Activated CD4-positive, alpha-beta T cell treated with anti-CD3 and anti-CD28 coated beads, Interleukin-2, amount 10 ng/mL, durations not matched to agents 7 days and 5 days (primary cell): Measurements from ENCODE around the gene HDAC4. TPM values are rescaled to one million over a fixed set of nuclear protein-coding genes. Genes with fewer than 3 reads are reported as not detected.
A peak's percentile ranks its signal among the peaks of the same experiment; 100 is the strongest.

Experiments
- CTCF ChIA-PET: fragments of 350-600 bp; sonication (Branson Sonifier 250); formaldehyde crosslinking; loops from one replicate; lab custom pipeline; 2021; ENCODE audit warnings: antibody characterized with exemption; lab: Charles Lee
- POLR2A ChIA-PET: fragments of 350-600 bp; sonication (Branson Sonifier 250); formaldehyde crosslinking; loops from one replicate; lab custom pipeline; 2021; ENCODE audit warnings: antibody characterized with exemption; lab: Charles Lee
- DNase-seq: peaks from one replicate; pipeline ENCODE4 v3.0.0-alpha.2; 2020
- H3K27ac Mint-ChIP-seq: one replicate; pipeline ENCODE4 v1.8.0; 2021; ENCODE audit warnings: mild to moderate bottlenecking, moderate library complexity, mixed read lengths
- H3K27me3 Mint-ChIP-seq: one replicate; pipeline ENCODE4 v1.8.0; 2021; ENCODE audit warnings: mixed read lengths
- H3K36me3 Mint-ChIP-seq: one replicate; pipeline ENCODE4 v1.8.0; 2021; ENCODE audit warnings: low read depth, mixed read lengths
- H3K4me1 Mint-ChIP-seq: one replicate; pipeline ENCODE4 v1.8.0; 2021; ENCODE audit warnings: mixed read lengths
- H3K4me3 Mint-ChIP-seq: one replicate; pipeline ENCODE4 v1.8.0; 2021; ENCODE audit warnings: mild to moderate bottlenecking, moderate library complexity, mixed read lengths
- H3K9me3 Mint-ChIP-seq: one replicate; pipeline ENCODE4 v1.8.0; 2021; ENCODE audit warnings: mixed read lengths
- total RNA-seq, 2 experiments: library from RNA; stranded (reverse); gene quantifications; one replicate each; pipeline ENCODE4 v1.2.3, GENCODE V29; 2021

Gene HDAC4
- total RNA-seq, 2 experiments from 2014 or later = 57.1 to 68.4 TPM

DNA sequence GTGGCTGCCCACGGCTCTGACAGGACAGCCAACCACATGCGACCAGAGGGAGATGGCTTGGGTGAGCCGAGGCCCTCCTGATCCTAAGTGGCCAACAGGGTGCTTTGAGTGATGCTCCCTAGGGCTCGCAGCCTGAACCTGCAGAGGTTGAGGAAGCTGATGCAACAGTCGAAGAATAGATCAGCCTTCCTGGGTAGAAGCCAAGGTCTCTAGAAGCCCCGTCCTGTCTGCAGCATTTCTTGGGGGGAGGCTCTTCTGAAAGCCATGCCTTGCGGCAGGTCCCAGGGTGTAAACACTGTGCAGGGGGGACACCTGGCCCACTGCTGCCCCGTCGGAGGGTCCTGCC is 136.4 kb downstream of the HDAC4 start:
- peak overlapping the region; percentile 96 for H3K27ac Mint-ChIP-seq
- H3K4me3 Mint-ChIP-seq = peak overlapping the region; percentile 85

DNA sequence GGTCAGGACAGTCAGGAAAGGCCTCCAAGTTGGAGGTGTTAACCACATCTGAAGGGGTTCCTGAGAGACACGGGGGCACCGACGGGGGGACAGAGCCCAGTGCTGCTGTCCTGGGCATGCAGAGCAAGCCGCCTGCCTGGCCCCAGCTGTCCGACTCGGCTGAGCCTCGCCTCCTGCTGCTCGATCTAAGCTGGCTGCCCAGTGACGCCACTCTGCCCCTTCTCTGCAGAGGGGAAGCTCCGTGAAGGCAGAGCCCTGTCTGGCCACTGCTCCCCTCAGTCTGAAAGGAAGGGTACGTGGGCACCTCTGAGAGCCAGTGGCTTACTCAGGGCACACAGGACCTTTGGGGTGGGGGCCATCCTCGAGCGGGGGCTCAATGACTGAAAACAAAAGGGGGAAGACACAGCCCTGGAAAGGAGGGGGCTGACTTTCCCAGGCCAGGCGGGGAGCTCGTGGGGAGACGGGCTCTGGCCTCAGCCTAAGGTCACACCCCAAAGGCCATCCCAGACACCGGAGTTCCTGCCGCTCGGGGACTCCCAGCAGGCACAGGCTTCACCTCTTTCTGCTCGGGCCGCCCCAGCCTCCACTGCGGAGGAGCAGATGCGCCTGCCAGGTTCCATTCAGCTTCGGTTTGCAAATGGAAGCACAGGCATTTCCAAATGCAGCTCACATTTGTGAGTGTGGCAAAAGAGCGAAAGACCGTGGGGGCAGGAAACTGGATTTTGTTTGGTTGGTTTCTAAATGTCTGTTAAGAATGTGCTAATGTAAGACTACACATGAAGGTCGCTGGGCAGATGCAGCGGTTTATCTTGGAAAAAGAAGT is 136.9 kb downstream of the HDAC4 start:
- H3K4me1 Mint-ChIP-seq = peaks cover 93% of the 10 kb centered on the region
- no peaks in the 10 kb centered on the region for H3K27me3 Mint-ChIP-seq
- ChIA-PET CTCF (interaction anchor here (1.0 to 1.6 kb wide), 3 partner anchors 11 to 120 kb away, joined by 3 to 5 read pairs (median 4); no protein-coding TSS in a partner anchor), POLR2A (no interaction called here)
- peaks cover 18% of the 10 kb centered on the region for H3K36me3 Mint-ChIP-seq
- H3K27ac Mint-ChIP-seq = peak overlapping the region; percentile 96
- no peaks in the 10 kb centered on the region for H3K9me3 Mint-ChIP-seq
- H3K4me3 Mint-ChIP-seq = peak overlapping the region; percentile 85
- no peak for DNase-seq

More for the DNA sequence above, 136.4 kb downstream of the HDAC4 start:
- Mint-ChIP-seq H3K27me3 (peaks cover 2% of the 10 kb centered on the region), H3K4me1 (peaks cover 93% of the 10 kb centered on the region), H3K9me3 (no peaks in the 10 kb centered on the region), H3K36me3 (peaks cover 17% of the 10 kb centered on the region)
- peak; percentile 32 for DNase-seq
- POLR2A ChIA-PET = no interaction called here
- CTCF ChIA-PET = interaction anchor here (1.3 to 1.6 kb wide), 2 partner anchors 29 to 121 kb away, joined by 3 to 4 read pairs; no protein-coding TSS in a partner anchor

DNA sequence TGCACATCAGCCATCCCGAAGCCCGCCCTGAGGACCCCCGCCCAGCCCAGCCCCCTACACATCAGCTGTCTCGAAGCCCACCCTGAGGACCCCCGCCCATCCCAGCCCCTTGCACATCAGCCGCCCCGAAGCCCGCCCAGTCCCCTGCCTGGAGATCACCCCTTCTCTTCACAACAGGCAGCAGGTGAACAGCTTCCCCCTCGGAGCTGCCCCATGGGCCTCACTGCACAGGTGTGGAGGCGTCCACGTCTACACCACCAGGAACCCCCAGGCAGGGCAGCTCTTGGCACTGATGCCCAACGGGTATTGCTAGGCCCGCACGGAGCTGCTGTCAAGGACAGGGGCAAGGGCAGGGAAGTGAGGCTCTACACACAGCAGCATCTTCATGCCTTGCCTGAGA is 137.6 kb downstream of the HDAC4 start:
- CTCF ChIA-PET = interaction anchor here (1.0 to 1.6 kb wide), 3 partner anchors 11 to 119 kb away, joined by 3 to 5 read pairs (median 4); no protein-coding TSS in a partner anchor
- no peak overlapping the region for H3K27ac Mint-ChIP-seq
- peaks cover 4% of the 10 kb centered on the region for H3K9me3 Mint-ChIP-seq
- H3K27me3 Mint-ChIP-seq = no peaks in the 10 kb centered on the region
- POLR2A ChIA-PET = no interaction called here
- H3K4me1 Mint-ChIP-seq = peaks cover 93% of the 10 kb centered on the region
- no peak for DNase-seq
- H3K4me3 Mint-ChIP-seq = no peak overlapping the region
- peaks cover 24% of the 10 kb centered on the region for H3K36me3 Mint-ChIP-seq

DNA sequence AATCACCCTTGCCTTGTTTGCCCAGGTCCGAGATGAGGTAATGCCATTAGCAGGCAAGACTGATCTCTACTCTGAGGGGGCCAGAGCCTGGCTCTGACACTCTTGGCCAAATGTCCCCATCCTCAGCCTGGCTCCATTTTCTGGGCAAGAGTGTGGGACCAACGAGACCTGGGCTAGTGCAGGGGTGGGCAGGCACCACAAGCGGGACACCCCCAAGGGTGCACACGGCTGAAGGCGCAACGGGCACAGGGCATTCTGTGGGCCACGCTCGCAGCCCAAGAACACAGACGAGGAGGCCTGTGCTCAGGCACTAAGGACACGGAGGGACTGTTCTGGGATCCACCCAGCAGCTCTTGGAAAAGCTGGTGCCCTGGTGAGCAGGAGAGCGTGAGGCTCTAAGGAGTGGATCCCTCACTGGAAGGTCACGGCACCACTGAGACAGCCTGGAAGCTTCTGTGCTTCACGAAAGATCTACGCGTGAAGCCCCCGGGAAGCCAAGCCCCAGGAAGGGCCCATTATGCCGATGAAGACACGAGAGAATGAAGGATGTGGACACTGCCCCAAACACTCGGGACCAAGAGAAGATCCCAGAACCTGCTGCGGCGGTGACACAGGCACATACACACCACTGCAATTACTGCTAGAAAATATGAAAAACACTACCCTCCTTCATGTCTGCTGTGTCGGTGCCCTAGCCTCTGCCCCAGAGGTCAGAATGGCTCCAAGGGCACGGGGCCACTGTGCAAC is 138.2 kb downstream of the HDAC4 start:
- ChIA-PET CTCF (interaction anchor here (1.0 to 1.6 kb wide), 3 partner anchors 9 to 31 kb away, joined by 3 to 5 read pairs (median 4); no protein-coding TSS in a partner anchor), POLR2A (no interaction called here)
- Mint-ChIP-seq H3K4me1 (peaks cover 93% of the 10 kb centered on the region), H3K9me3 (peaks cover 10% of the 10 kb centered on the region), H3K36me3 (peaks cover 29% of the 10 kb centered on the region), H3K27me3 (no peaks in the 10 kb centered on the region), H3K4me3 (no peak overlapping the region), H3K27ac (no peak overlapping the region)
- DNase-seq = no peak

DNA sequence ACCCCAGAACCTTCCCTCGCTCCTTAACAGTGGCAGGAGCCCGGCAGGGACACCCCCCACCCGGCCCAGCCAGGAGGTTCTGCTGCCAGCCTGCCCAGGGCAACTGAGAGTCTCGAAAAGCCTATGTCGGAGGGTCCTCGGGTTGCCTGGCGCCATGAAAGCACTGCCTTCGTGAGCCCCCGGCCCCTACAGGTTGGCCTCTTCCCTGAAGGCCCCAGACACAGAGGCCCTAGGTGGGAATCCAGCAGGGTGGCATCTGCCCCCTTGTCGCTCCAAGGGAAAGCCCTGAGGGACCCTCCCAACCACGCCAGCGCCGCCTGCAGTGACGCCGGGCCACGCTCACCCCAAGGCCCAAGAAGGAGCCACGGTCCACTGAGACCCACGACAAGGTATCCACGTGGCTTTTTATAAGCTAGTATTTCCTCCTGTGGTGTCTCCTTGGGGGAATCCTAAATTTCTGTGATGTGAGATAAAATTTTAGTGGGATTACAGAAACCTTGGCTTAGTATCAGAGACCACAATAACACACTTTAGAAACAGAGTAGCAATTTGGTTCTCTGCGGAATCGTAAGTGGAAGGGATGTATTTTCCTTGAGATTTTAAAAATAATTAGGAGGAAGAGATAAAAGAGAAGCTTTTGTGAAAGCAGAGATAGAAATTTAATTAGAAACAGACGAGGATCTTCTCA is 138.9 kb downstream of the HDAC4 start:
- H3K4me3 Mint-ChIP-seq = no peak overlapping the region
- POLR2A ChIA-PET = no interaction called here

DNA sequence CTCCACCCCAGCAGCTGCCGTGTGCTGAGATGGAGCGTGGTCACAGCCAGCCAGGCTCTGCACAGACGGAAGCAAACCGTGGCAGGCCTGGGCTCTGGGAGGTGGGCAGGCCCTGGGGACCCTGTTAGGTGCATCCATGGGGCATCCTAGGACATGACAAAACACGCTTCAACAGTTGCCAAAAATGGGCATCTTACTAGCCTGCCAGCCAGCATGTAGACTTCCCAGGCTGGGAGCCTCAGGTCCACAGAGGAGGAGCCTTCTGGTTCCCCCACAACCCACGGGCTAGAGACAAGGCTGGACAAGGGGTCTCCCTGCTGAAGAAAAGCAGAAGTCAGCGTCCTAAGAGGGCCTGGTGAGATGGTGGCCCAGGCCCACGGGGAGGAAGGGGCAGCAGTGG is 139.5 kb downstream of the HDAC4 start:
- Mint-ChIP-seq H3K27me3 (no peaks in the 10 kb centered on the region), H3K36me3 (peaks cover 38% of the 10 kb centered on the region), H3K9me3 (peaks cover 14% of the 10 kb centered on the region), H3K4me1 (peaks cover 90% of the 10 kb centered on the region), H3K4me3 (no peak overlapping the region), H3K27ac (peak overlapping the region; percentile 56)
- DNase-seq = no peak
- ChIA-PET POLR2A (no interaction called here), CTCF (interaction anchor here (1.2 kb wide), 1 partner anchor 11 kb away, joined by 3 read pairs; no protein-coding TSS in a partner anchor)

More for the DNA sequence above, 138.9 kb downstream of the HDAC4 start:
- no peak overlapping the region for H3K27ac Mint-ChIP-seq
- H3K4me1 Mint-ChIP-seq = peaks cover 93% of the 10 kb centered on the region
- H3K9me3 Mint-ChIP-seq = peaks cover 14% of the 10 kb centered on the region
- DNase-seq = no peak
- H3K27me3 Mint-ChIP-seq = no peaks in the 10 kb centered on the region
- CTCF ChIA-PET = interaction anchor here (1.2 kb wide), 1 partner anchor 10 kb away, joined by 3 read pairs; no protein-coding TSS in a partner anchor
- H3K36me3 Mint-ChIP-seq = peaks cover 36% of the 10 kb centered on the region

DNA sequence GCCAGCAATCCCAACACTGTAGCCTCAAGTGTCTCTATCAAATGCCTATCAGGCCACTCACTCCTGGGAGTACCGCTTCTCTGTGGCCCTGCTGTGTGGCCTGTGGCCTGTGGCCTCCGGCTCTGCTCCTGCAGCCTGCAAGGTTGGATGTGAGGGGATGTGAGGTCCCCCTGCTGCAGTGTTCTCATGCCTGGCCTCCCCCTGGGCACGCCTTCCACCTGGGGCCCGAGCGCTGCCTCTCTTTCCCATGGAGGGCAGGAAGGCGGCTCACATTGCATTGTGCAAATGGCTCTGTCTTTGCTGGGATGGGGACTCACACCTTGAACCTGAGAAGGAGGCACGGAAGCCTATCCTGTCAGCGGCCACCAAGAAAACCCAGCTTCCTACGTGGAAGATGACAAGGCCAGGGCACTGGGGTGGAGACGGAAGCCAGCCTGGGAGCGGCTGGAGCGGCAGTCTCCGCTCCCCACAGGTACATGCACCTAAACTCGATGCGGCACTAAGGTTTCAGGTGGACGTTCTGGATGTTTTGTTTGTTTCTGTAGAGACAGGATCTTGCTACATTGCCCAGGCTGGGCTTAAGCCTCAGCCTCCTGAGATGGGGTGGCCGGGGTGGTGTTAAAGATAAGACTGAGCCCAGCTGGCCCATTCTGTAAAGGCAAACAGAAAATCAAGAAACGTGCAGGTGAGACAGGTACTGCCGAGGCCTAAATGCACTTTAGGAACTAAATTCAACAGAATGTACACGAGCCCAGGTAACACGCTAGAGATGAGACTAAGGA is 140.1 kb downstream of the HDAC4 start:
- peaks cover 41% of the 10 kb centered on the region for H3K36me3 Mint-ChIP-seq
- ChIA-PET CTCF (interaction anchor here (1.2 kb wide), 1 partner anchor 117 kb away, joined by 3 read pairs; no protein-coding TSS in a partner anchor), POLR2A (no interaction called here)
- peak overlapping the region; percentile 68 for H3K4me3 Mint-ChIP-seq
- no peaks in the 10 kb centered on the region for H3K27me3 Mint-ChIP-seq
- H3K4me1 Mint-ChIP-seq = peaks cover 91% of the 10 kb centered on the region
- H3K27ac Mint-ChIP-seq = peak overlapping the region; percentile 92
- H3K9me3 Mint-ChIP-seq = peaks cover 14% of the 10 kb centered on the region
- no peak for DNase-seq

DNA sequence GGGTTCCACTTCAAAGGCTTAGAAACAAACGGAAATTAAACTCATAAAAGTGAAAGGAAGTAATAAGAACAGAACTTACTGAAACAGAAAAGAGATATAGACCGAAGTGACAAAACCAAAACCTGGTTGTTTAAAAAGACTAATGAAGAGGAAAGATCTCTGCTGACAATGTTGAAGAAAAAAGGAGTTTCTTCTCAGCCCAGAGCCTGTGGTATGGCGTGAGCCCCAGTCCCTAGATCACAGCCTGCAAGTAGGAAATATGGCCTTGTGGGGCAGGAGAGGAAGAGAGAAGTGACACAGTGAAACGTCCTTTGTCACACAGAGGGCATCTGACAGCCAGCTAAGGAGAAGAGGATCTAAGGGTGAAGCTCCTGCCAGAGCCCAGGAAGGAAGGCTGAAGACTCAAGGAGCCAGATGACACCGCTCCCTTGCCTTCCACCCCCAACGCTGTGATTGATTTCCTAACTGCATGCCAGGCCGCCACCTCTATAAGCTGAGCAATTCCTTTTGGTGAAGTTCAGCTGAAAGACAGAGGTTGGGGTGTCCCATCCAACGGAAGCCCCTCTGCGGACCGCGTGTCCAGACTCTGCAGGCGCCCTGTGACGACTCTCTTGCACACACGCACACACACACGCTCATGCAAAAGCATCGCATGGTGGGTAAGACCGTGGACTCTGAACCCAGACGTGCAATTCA is 141.1 kb downstream of the HDAC4 start:
- ChIA-PET CTCF (interaction anchor here (1.2 to 1.3 kb wide), 2 partner anchors 43 to 116 kb away, joined by 3 read pairs; no protein-coding TSS in a partner anchor), POLR2A (no interaction called here)
- H3K27ac Mint-ChIP-seq = peak overlapping the region; percentile 92
- peaks cover 45% of the 10 kb centered on the region for H3K36me3 Mint-ChIP-seq
- H3K27me3 Mint-ChIP-seq = no peaks in the 10 kb centered on the region
- DNase-seq = peak; percentile 27
- H3K4me1 Mint-ChIP-seq = peaks cover 91% of the 10 kb centered on the region
- H3K4me3 Mint-ChIP-seq = peak overlapping the region; percentile 68
- peaks cover 14% of the 10 kb centered on the region for H3K9me3 Mint-ChIP-seq

DNA sequence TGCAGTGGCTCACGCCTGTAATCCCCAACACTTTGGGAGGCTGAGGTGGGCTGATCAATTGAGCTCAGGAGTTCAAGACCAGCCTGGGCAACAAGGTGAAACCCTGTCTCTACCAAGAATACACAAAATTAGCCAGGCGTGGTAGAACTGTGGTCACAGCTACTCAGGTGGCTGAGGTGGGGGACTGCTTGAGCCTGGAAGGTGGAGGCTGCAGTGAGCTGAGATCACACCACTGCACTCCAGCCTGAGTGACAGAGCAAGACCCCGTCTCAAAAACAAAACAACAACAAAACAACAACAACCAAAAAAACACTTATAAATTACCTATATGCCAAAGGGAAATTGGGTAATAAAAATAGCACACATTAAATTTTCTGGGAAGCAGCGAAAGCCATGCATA is 141.6 kb downstream of the HDAC4 start:
- POLR2A ChIA-PET = no interaction called here
- peaks cover 50% of the 10 kb centered on the region for H3K36me3 Mint-ChIP-seq

DNA sequence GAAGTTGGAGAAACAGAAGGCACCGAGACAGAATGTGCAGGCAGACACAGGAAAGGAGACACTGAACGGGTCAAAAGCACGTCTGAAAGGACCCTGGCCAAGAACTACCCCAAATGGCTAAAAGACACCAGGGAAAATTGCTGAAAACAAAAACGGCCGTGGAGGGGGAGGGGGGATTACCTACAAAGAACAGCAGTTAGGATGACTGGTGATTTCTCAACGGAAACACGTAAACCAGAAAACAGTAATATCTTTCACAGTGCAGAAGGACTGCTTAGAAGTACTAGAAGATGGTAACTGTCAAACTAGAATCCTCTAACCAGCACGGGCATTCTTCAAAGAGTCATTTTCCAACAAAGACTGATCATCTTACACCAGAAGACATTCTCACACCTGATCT is 142.6 kb downstream of the HDAC4 start:
- Mint-ChIP-seq H3K27ac (peak overlapping the region; percentile 92), H3K9me3 (peaks cover 14% of the 10 kb centered on the region), H3K4me3 (no peak overlapping the region), H3K27me3 (no peaks in the 10 kb centered on the region), H3K4me1 (peaks cover 91% of the 10 kb centered on the region), H3K36me3 (peaks cover 59% of the 10 kb centered on the region)
- DNase-seq = no peak
- CTCF ChIA-PET = interaction anchor here (1.3 kb wide), 1 partner anchor 41 kb away, joined by 3 read pairs; no protein-coding TSS in a partner anchor
- POLR2A ChIA-PET = no interaction called here

More for the DNA sequence above, 141.6 kb downstream of the HDAC4 start:
- H3K9me3 Mint-ChIP-seq = peaks cover 14% of the 10 kb centered on the region
- H3K27me3 Mint-ChIP-seq = no peaks in the 10 kb centered on the region
- DNase-seq = no peak
- CTCF ChIA-PET = interaction anchor here (0.7 to 1.3 kb wide), 2 partner anchors 16 to 42 kb away, joined by 3 read pairs; no protein-coding TSS in a partner anchor
- peak overlapping the region; percentile 68 for H3K4me3 Mint-ChIP-seq
- peak overlapping the region; percentile 92 for H3K27ac Mint-ChIP-seq
- H3K4me1 Mint-ChIP-seq = peaks cover 91% of the 10 kb centered on the region

DNA sequence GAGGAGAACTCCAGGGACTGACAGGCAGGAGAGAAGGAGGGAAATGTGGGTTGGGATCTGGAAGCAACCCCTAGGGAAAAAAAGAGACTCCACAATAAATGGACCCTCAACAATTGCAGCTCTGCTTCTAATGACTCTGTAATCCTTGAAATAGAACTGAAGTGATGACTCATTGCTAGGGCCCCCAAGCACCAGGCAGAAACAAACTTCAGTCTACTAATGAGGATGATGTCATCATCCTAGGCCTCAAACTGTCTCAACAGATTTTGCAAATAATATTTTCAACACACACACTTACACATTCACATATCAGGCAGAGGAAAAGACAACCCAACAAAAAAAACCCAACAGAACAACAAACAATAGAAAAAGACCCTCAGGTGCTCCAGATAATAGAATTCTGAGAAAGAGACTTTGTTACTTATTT is 143.3 kb downstream of the HDAC4 start:
- no peak for DNase-seq
- CTCF ChIA-PET = no interaction called here
- H3K4me1 Mint-ChIP-seq = peaks cover 94% of the 10 kb centered on the region
- POLR2A ChIA-PET = no interaction called here
- no peaks in the 10 kb centered on the region for H3K27me3 Mint-ChIP-seq
- peak overlapping the region; percentile 16 for H3K27ac Mint-ChIP-seq
- peaks cover 14% of the 10 kb centered on the region for H3K9me3 Mint-ChIP-seq
- no peak overlapping the region for H3K4me3 Mint-ChIP-seq
- peaks cover 65% of the 10 kb centered on the region for H3K36me3 Mint-ChIP-seq
